Omental fat pad (tissue), 4 donors: ENCODE data around the gene GFRA3. TPM values are rescaled to one million over a fixed set of nuclear protein-coding genes. Genes with fewer than 3 reads are reported as not detected.

Source experiments
- ATAC-seq: fragments of 150-250 bp; one replicate; pipeline ENCODE4 v1.9.1; 2016; ENCODE audit warnings: mild to moderate bottlenecking, moderate library complexity; ENCODE audit not compliant: low FRiP score
- DNase-seq: peaks from one replicate; pipeline ENCODE4 v3.0.0-alpha.2; 2019; ENCODE audit warnings: low spot score
- total RNA-seq, 4 donors: library from RNA; depleted of rRNA; stranded (reverse); fragments of >200 nt; gene quantifications; one replicate each; pipeline ENCODE4 v1.1.0, GENCODE V29; 2016
- TF ChIP-seq, protein P1 (sequence below), 3 donors: fragments of 450-650 bp; IDR thresholded peaks; one replicate each; pipeline ENCODE4 v1.5.1; 2016 to 2017; ENCODE audit warnings: antibody characterized with exemption in 3 of 3, mild to moderate bottlenecking in 3 of 3, moderate library complexity in 2 of 3

The GFRA3 gene
- total RNA-seq, 4 donors from 2014 or later, result 1.3 TPM; not detected in 3

DNA sequence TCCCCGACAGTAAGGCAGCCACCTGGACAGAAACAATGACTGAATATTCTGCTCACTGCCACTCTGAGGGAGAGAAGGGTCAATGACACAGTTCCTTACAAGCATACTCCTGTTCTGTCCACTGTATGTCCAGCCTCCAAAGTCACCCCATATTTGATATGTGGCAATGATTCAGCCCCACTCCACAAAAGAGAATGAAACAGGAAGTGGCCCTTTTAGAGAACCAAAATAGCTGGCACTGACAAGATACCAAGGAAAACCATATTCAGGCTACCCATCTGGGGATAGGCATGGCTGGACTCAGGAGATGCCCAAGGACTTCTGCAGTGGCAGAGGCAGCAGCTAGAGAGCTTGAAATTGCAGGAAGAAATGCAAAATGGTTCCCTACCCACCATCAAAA, 12.8 kb upstream of the GFRA3 start:
- DNase-seq (no peak), ATAC-seq (no peak)
- TF ChIP-seq, protein P1, sequence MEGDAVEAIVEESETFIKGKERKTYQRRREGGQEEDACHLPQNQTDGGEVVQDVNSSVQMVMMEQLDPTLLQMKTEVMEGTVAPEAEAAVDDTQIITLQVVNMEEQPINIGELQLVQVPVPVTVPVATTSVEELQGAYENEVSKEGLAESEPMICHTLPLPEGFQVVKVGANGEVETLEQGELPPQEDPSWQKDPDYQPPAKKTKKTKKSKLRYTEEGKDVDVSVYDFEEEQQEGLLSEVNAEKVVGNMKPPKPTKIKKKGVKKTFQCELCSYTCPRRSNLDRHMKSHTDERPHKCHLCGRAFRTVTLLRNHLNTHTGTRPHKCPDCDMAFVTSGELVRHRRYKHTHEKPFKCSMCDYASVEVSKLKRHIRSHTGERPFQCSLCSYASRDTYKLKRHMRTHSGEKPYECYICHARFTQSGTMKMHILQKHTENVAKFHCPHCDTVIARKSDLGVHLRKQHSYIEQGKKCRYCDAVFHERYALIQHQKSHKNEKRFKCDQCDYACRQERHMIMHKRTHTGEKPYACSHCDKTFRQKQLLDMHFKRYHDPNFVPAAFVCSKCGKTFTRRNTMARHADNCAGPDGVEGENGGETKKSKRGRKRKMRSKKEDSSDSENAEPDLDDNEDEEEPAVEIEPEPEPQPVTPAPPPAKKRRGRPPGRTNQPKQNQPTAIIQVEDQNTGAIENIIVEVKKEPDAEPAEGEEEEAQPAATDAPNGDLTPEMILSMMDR (IDR thresholded peaks at IDR 0.05), result no peak

DNA sequence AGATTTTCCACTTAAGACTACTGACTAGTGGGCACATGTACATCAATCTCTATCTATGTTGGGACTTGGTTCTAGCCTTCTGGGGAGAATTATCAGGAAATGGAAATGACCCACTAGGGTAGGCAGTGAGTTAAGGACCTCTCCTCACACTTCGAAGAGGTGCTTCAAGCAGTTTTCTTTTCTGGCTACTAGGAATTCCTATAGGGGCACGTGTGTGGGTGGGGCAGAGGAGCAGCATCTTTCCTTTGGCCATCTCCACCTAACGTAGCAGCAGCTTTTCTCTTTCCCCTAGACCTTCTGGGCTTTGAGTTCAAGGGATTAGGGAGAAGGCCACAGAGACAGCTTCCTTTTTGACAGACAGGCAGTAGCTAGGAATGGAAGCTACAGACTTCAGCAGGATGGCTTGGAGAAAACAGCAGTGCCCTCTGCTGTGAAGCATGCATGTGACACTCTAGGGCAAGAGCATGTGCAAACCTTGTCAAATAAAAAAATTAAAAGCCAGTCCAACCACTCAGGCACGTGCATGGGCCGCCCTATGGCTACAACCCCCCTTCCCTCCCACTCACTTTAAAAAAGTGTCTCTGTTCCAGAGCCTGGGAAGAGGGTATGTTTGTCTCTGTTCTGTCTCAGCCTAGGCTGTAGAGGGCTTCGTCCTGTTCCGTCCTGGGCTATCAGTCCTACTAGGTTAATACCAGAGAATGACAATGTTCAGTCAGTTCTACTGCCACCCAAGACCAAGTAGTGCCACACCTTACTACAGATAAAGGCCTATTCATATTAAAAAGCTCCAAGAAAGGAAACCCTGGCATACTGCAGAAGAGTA, 8.7 kb upstream of the GFRA3 start:
- DNase-seq (no peak), ATAC-seq (no peak)
- TF ChIP-seq, protein P1 (IDR thresholded peaks at IDR 0.05), result no peak

DNA sequence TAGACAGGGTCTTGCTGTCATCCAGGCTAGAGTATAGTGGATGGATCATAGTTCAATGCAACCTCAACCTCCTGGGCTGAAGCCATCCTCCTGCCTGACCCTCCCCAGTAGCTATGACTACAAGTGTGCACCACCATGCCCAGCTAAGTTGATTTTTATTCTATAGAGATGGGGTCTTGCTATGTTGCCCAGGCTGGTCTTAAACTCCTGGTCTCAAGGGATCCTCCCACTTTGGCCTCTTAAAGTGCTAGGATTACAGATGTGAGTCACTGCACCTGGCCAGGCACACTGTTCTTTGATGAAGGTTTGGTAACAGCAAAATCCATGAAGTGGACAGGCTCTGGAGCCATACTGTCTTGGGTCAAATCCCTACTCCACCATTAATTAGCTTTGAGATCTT, 6.5 kb upstream of the GFRA3 start:
- TF ChIP-seq, protein P1 (IDR thresholded peaks at IDR 0.05), result no peak
- DNase-seq (no peak), ATAC-seq (no peak)

DNA sequence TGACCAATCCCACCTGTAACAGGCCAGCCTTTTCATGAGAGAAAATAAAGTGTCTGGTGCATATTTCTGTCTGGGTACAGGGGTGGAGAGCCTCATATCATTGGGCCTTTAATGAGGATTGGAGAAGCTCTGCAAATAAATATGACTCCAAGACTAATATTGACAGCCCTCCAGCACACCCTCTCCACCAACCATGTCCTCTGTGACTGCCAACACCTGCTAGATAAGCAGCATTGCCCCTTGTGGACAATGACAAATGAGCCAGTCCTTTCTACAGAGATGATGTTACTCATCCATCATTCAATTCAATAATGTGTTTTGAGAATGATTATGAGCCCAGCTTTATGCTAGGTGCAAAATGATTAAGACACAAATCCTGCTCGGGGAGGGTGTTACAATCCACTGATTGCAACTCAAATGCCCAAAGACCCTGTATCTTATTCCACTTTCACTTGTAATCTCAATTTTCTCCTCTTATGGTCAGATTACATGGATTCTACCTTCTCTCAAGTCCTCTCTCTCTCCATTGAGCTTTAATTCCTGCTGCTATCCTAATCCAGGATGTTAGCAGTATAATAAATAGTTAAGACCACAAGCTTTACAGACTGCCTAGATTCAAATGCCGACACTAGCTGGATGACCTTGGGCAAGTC, 2.1 kb upstream of the GFRA3 start:
- ATAC-seq, result no peak
- TF ChIP-seq, protein P1 (IDR thresholded peaks at IDR 0.05), result no peak
- DNase-seq, result no peak

DNA sequence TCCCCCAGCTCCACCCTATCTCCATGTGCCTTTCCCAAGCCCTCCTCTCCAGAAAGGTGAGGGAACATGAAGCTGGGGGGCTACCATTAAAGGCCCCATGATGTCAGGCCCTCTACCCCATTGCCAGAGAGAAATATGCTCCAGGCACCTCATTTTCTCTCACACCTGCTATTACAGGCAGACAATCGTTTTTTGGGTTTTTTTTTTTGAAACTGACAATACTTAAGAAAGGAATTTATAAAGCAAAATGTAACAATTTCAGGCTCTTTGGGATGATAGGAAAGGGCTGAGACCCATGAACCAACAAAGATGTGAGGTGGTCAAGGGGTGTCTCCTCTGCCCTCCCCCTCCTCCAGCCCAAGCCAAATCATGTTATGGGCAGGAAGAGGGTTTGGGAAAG, 1.5 kb upstream of the GFRA3 start:
- TF ChIP-seq, protein P1 (IDR thresholded peaks at IDR 0.05), result no peak
- ATAC-seq, result no peak
- DNase-seq, result no peak

DNA sequence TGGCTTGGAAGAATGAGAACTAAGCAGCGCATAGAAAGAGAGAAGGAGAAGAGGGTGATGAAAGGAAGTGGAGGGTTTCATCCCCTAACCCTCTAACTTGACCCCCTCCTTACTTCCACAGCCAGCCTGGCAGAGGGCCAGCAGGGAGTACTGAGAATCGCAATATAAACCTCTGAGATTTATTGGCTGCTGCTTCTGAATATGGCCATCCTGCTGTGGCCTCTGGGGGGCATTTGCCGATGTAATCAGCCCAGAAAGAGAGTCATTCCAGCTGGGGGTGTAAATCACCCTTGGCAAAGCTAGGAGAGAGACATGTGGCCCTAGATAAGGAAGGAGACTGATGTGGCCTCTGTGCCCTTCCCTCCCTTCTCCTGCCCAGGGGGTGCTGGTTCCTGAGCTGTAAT, 960 bp upstream of the GFRA3 start:
- ATAC-seq, result no peak
- TF ChIP-seq, protein P1 (IDR thresholded peaks at IDR 0.05), result no peak
- DNase-seq, result no peak

DNA sequence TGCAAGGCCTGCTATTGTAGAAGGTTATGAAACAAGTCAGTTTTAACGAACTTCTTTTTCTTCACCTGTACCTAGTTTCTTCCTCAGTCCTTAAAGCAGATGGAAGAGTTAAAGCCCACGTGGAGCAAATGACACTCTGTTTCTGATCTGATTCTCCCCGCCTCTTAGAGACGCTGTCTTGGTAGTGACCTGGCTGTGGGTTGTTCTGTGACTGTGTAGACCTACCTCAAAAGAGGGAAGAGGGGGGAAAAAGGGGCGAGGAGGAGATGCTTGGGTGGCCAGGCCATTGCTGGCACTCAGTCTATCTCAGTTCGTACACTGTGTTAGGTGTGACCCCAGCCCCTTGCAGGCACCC, 610 bp downstream of the GFRA3 start:
- TF ChIP-seq, protein P1 (IDR thresholded peaks at IDR 0.05), result no peak
- DNase-seq (no peak), ATAC-seq (no peak)
